ENCODE data around the gene GALNT12.

GALNT12 gene

GRCh38 chr9:98864281-98865174 is 57.1 kb downstream of the GALNT12 start:
- no peak for DNase-seq

- no peak for DNase-seq
These were observed 57.9 kb downstream of the GALNT12 start for GRCh38 chr9:98865284-98865875.

- DNase-seq: no peak
These were observed 59.1 kb downstream of the GALNT12 start for GRCh38 chr9:98866435-98867102.

GRCh38 chr9:98867103-98867428 is 59.6 kb downstream of the GALNT12 start:
- no peak for DNase-seq

GRCh38 chr9:98867429-98868168 is 60.1 kb downstream of the GALNT12 start:
- DNase-seq: no peak

GRCh38 chr9:98869078-98869745 is 61.7 kb downstream of the GALNT12 start:
- no peak for DNase-seq

- DNase-seq: no peak
These were observed 62.4 kb downstream of the GALNT12 start for GRCh38 chr9:98869866-98870265.

GRCh38 chr9:98870782-98871557 is 63.5 kb downstream of the GALNT12 start:
- no peak for DNase-seq

GRCh38 chr9:98871558-98872065 is 64.1 kb downstream of the GALNT12 start:
- no peak for DNase-seq

- no peak for DNase-seq
These were observed 66.1 kb downstream of the GALNT12 start for GRCh38 chr9:98873526-98873925.

GRCh38 chr9:98873951-98874371 is 66.5 kb downstream of the GALNT12 start:
- DNase-seq: no peak

- no peak for DNase-seq
These were observed 67.3 kb downstream of the GALNT12 start for GRCh38 chr9:98874721-98875255.

- no peak for DNase-seq
These were observed 68.1 kb downstream of the GALNT12 start for GRCh38 chr9:98875536-98875935.

GRCh38 chr9:98877311-98877710 is 69.8 kb downstream of the GALNT12 start:
- no peak for DNase-seq

- no peak for DNase-seq
These were observed 71.9 kb downstream of the GALNT12 start for GRCh38 chr9:98879094-98879962.

GRCh38 chr9:98879963-98880310 is 72.5 kb downstream of the GALNT12 start:
- DNase-seq: no peak

GRCh38 chr9:98880311-98881015 is 73.0 kb downstream of the GALNT12 start:
- no peak for DNase-seq

- no peak for DNase-seq
These were observed 73.9 kb downstream of the GALNT12 start for GRCh38 chr9:98881356-98881755.

- no peak for DNase-seq
These were observed 74.5 kb downstream of the GALNT12 start for GRCh38 chr9:98881836-98882568.

All from cortex of kidney (tissue), 1 donor.